Activated gamma-delta T cell treated with anti-CD3 and anti-CD28 coated beads, Interleukin-2, amount 50 U/mL, for 16 hours (primary cell): ENCODE measurements around the gene CFAP54.
A peak's percentile ranks its signal among the peaks of the same experiment; 100 is the strongest.

ENCODE experiments used
- DNase-seq: peaks from one replicate; pipeline ENCODE4 v3.0.0-alpha.2; 2020; ENCODE audit warnings: low read depth

Gene CFAP54

GRCh38 chr12:96892104-96892503 is 402.7 kb downstream of the CFAP54 start:
- DNase-seq = no peak

GRCh38 chr12:96897421-96897820 is 408.0 kb downstream of the CFAP54 start:
- no peak for DNase-seq

- DNase-seq = no peak
Observed at GRCh38 chr12:96901175-96901574, 411.8 kb downstream of the CFAP54 start.

- DNase-seq = no peak
Observed at GRCh38 chr12:96902076-96902475, 412.7 kb downstream of the CFAP54 start.

GRCh38 chr12:96906498-96906848 is 417.1 kb downstream of the CFAP54 start:
- DNase-seq = no peak

GRCh38 chr12:96906849-96907670 is 417.7 kb downstream of the CFAP54 start, which contains the start of gene NEDD1:
Gene NEDD1, plus strand, starts transcription at chr12:96907257. Its CDS starts 2,503 bp downstream, at chr12:96909760.
- peak; percentile 78 for DNase-seq

- DNase-seq = no peak
Observed at GRCh38 chr12:96907671-96908422, 418.5 kb downstream of the CFAP54 start.

GRCh38 chr12:96908423-96908675 is 419.0 kb downstream of the CFAP54 start:
- DNase-seq = no peak

GRCh38 chr12:96912261-96912660 is 422.9 kb downstream of the CFAP54 start:
- no peak for DNase-seq

- no peak for DNase-seq
Observed at GRCh38 chr12:96912943-96913342, 423.6 kb downstream of the CFAP54 start.

- DNase-seq = no peak
Observed at GRCh38 chr12:96919510-96920210, 430.3 kb downstream of the CFAP54 start.
